Measurements from ENCODE around the gene PAEP. TPM values are rescaled to one million over a fixed set of nuclear protein-coding genes. Genes with fewer than 3 reads are reported as not detected.
"Not testable (repeated sequence)": the region's sequence is repeated elsewhere in the genome, so short reads cannot be mapped to it uniquely, and the experiment has no call there.

The PAEP gene
- total RNA-seq, 1 donor, result not detected

GRCh38 chr9:135535631-135536030, 25.9 kb upstream of the PAEP start:
- not testable (repeated sequence) for H3K27me3 ChIP-seq (ENCODE audit: insufficient read depth, low read length); H3K36me3 ChIP-seq (ENCODE audit: insufficient read depth, low read length); DNase-seq (ENCODE audit: insufficient read length, low spot score, missing footprints); H3K4me1 ChIP-seq (ENCODE audit: insufficient read depth, low read length); H3K27ac ChIP-seq (ENCODE audit: low read depth, low read length); H3K4me3 ChIP-seq (ENCODE audit: insufficient read depth, low read length); H3K79me2 ChIP-seq (ENCODE audit: insufficient read depth, low read length); H3K4me2 ChIP-seq (ENCODE audit: insufficient read depth, low read length); H4K20me1 ChIP-seq (ENCODE audit: insufficient read depth, low read length); H3K9me3 ChIP-seq (ENCODE audit: low read depth, low read length); H2AFZ ChIP-seq (ENCODE audit: low read length)

DNA sequence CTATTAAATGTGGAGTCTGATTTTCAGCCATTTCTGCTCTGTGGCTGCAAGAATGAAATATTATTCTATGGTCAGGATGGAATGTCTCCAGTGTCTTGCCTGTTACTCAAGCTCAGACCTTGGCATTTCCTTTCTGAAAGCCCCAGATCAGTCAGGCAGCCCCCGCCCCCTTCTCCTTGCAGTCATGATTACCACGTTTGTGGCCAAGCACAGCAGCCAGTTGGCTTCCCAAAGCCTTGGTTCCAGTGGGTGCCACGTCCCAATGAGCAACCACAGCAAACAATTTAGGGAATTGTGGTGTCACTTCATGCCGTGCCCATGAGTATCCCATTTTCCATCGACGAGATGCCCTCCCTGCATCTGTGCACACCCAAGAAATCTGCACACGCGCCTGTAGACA, 25.3 kb upstream of the PAEP start:
- Histone ChIP-seq H3K4me2 (ENCODE audit: insufficient read depth, low read length) (peak overlapping the region; percentile 18), H3K9me3 (ENCODE audit: low read depth, low read length) (no peaks in the 10 kb centered on the region), H3K27ac (ENCODE audit: low read depth, low read length) (no peak overlapping the region), H3K36me3 (ENCODE audit: insufficient read depth, low read length) (no peaks in the 10 kb centered on the region), H3K4me3 (ENCODE audit: insufficient read depth, low read length) (no peak overlapping the region), H3K4me1 (ENCODE audit: insufficient read depth, low read length) (no peaks in the 10 kb centered on the region), H3K79me2 (ENCODE audit: insufficient read depth, low read length) (no peaks in the 10 kb centered on the region), H2AFZ (ENCODE audit: low read length) (no peak overlapping the region), H3K27me3 (ENCODE audit: insufficient read depth, low read length) (peaks cover 3% of the 10 kb centered on the region), H4K20me1 (ENCODE audit: insufficient read depth, low read length) (no peaks in the 10 kb centered on the region)
- DNase-seq (ENCODE audit: insufficient read length, low spot score, missing footprints), result peak; percentile 85
- no peak for TF ChIP-seq CTCF (IDR thresholded peaks at IDR 0.05; ENCODE audit: extremely low read depth, low read depth, low read length)

GRCh38 chr9:135543262-135543894, 18.2 kb upstream of the PAEP start:
- not testable (repeated sequence) for H3K9me3 ChIP-seq (ENCODE audit: low read depth, low read length); H3K4me1 ChIP-seq (ENCODE audit: insufficient read depth, low read length); H3K4me2 ChIP-seq (ENCODE audit: insufficient read depth, low read length); H2AFZ ChIP-seq (ENCODE audit: low read length); H3K27me3 ChIP-seq (ENCODE audit: insufficient read depth, low read length); DNase-seq (ENCODE audit: insufficient read length, low spot score, missing footprints); H4K20me1 ChIP-seq (ENCODE audit: insufficient read depth, low read length); H3K79me2 ChIP-seq (ENCODE audit: insufficient read depth, low read length); H3K27ac ChIP-seq (ENCODE audit: low read depth, low read length); H3K36me3 ChIP-seq (ENCODE audit: insufficient read depth, low read length); H3K4me3 ChIP-seq (ENCODE audit: insufficient read depth, low read length)

GRCh38 chr9:135544981-135545635, 16.4 kb upstream of the PAEP start:
- Histone ChIP-seq H3K27me3 (ENCODE audit: insufficient read depth, low read length) (no peaks in the 10 kb centered on the region), H3K9me3 (ENCODE audit: low read depth, low read length) (no peaks in the 10 kb centered on the region), H3K4me1 (ENCODE audit: insufficient read depth, low read length) (no peaks in the 10 kb centered on the region), H3K4me3 (ENCODE audit: insufficient read depth, low read length) (no peak overlapping the region), H3K79me2 (ENCODE audit: insufficient read depth, low read length) (no peaks in the 10 kb centered on the region), H3K36me3 (ENCODE audit: insufficient read depth, low read length) (no peaks in the 10 kb centered on the region), H2AFZ (ENCODE audit: low read length) (no peak overlapping the region), H3K4me2 (ENCODE audit: insufficient read depth, low read length) (no peak overlapping the region), H4K20me1 (ENCODE audit: insufficient read depth, low read length) (no peaks in the 10 kb centered on the region), H3K27ac (ENCODE audit: low read depth, low read length) (no peak overlapping the region)
- DNase-seq (ENCODE audit: insufficient read length, low spot score, missing footprints), result no peak
- no peak for TF ChIP-seq CTCF (IDR thresholded peaks at IDR 0.05; ENCODE audit: extremely low read depth, low read depth, low read length)

- H3K4me2 ChIP-seq (ENCODE audit: insufficient read depth, low read length); H3K27me3 ChIP-seq (ENCODE audit: insufficient read depth, low read length); H4K20me1 ChIP-seq (ENCODE audit: insufficient read depth, low read length); H3K27ac ChIP-seq (ENCODE audit: low read depth, low read length); H3K4me1 ChIP-seq (ENCODE audit: insufficient read depth, low read length); H3K9me3 ChIP-seq (ENCODE audit: low read depth, low read length); H3K79me2 ChIP-seq (ENCODE audit: insufficient read depth, low read length); H3K36me3 ChIP-seq (ENCODE audit: insufficient read depth, low read length); DNase-seq (ENCODE audit: insufficient read length, low spot score, missing footprints); H3K4me3 ChIP-seq (ENCODE audit: insufficient read depth, low read length); H2AFZ ChIP-seq (ENCODE audit: low read length): not testable (repeated sequence)
These were observed 15.8 kb upstream of the PAEP start, which contains the start of gene OBP2A for GRCh38 chr9:135545646-135546176. Gene OBP2A (plus strand): TSS chr9:135546126. CDS start chr9:135546181, 55 bp downstream.

- H3K4me3 ChIP-seq (ENCODE audit: insufficient read depth, low read length); H3K79me2 ChIP-seq (ENCODE audit: insufficient read depth, low read length); H3K27me3 ChIP-seq (ENCODE audit: insufficient read depth, low read length); H3K4me1 ChIP-seq (ENCODE audit: insufficient read depth, low read length); H3K27ac ChIP-seq (ENCODE audit: low read depth, low read length); H2AFZ ChIP-seq (ENCODE audit: low read length); H3K9me3 ChIP-seq (ENCODE audit: low read depth, low read length); H4K20me1 ChIP-seq (ENCODE audit: insufficient read depth, low read length); H3K36me3 ChIP-seq (ENCODE audit: insufficient read depth, low read length); H3K4me2 ChIP-seq (ENCODE audit: insufficient read depth, low read length); DNase-seq (ENCODE audit: insufficient read length, low spot score, missing footprints): not testable (repeated sequence)
These were observed 14.6 kb upstream of the PAEP start for GRCh38 chr9:135546792-135547617.

Data from osteoblast (primary cell).